DLD1 (cell line): Measurements from ENCODE around the gene HIBCH.

Source experiments
- in situ Hi-C: cut with HindIII; loops from 2 replicates; pipeline ENCODE4 v1.10.0; 2017; ENCODE audit warnings: low sequenced_read_pairs

HIBCH gene

GRCh38 chr2:190199530-190199929 lies 120.1 kb downstream of the HIBCH start:
- in situ Hi-C loops: no loop called here

GRCh38 chr2:190199109-190199508 lies 120.5 kb downstream of the HIBCH start:
- in situ Hi-C loops: no loop called here

GRCh38 chr2:190197143-190197720 lies 122.4 kb downstream of the HIBCH start:
- in situ Hi-C loops: no loop called here

- in situ Hi-C loops: no loop called here
These were observed 129.0 kb downstream of the HIBCH start for GRCh38 chr2:190190507-190191162.

GRCh38 chr2:190188289-190188688 lies 131.3 kb downstream of the HIBCH start:
- in situ Hi-C loops: no loop called here

- in situ Hi-C loops: no loop called here
These were observed 133.4 kb downstream of the HIBCH start for GRCh38 chr2:190186238-190186637.

GRCh38 chr2:190185380-190185779 lies 134.2 kb downstream of the HIBCH start:
- in situ Hi-C loops: no loop called here

- in situ Hi-C loops: no loop called here
These were observed 135.2 kb downstream of the HIBCH start for GRCh38 chr2:190184460-190184859.

- in situ Hi-C loops: no loop called here
These were observed 136.1 kb downstream of the HIBCH start for GRCh38 chr2:190183539-190183938.

- in situ Hi-C loops: no loop called here
These were observed 137.5 kb downstream of the HIBCH start for GRCh38 chr2:190182071-190182524.

GRCh38 chr2:190181123-190181669 lies 138.4 kb downstream of the HIBCH start:
- in situ Hi-C loops: no loop called here

GRCh38 chr2:190180313-190181122 lies 139.1 kb downstream of the HIBCH start:
- in situ Hi-C loops: no loop called here

- in situ Hi-C loops: no loop called here
These were observed 139.8 kb downstream of the HIBCH start for GRCh38 chr2:190179754-190180312.

- in situ Hi-C loops: no loop called here
These were observed 141.4 kb downstream of the HIBCH start for GRCh38 chr2:190178066-190178722.

GRCh38 chr2:190177249-190178040 lies 142.2 kb downstream of the HIBCH start:
- in situ Hi-C loops: no loop called here

GRCh38 chr2:190173392-190173791 lies 146.2 kb downstream of the HIBCH start:
- in situ Hi-C loops: no loop called here

- in situ Hi-C loops: no loop called here
These were observed 149.0 kb downstream of the HIBCH start for GRCh38 chr2:190170673-190171072.

GRCh38 chr2:190169221-190170072 lies 150.2 kb downstream of the HIBCH start:
- in situ Hi-C loops: no loop called here

GRCh38 chr2:190167702-190168101 lies 151.9 kb downstream of the HIBCH start:
- in situ Hi-C loops: no loop called here
